GM12878 (cell line): ENCODE results near the gene DPAGT1. TPM values are rescaled to one million over a fixed set of nuclear protein-coding genes. Genes with fewer than 3 reads are reported as not detected.

Experiments
- ATAC-seq: fragments of 200-7000 bp; cut with Tn5 transposase; 3 replicates; pipeline ENCODE4 v1.9.1; 2020; ENCODE audit warnings: mild to moderate bottlenecking, moderate library complexity
- BruUV-seq: library from RNA; stranded (reverse); fragments of 400-500 nt; replicated peaks from 2 replicates; lab custom pipeline; 2021; lab: Mats Ljungman, UMichigan
- CTCF ChIA-PET: fragments of 300-600 bp; sonication (Branson Sonifier 250); formaldehyde crosslinking; extraction: SDS; loops from one replicate; lab custom pipeline; 2021; ENCODE audit warnings: inconsistent platforms; lab: Yijun Ruan, JAX
- POLR2A ChIA-PET: fragments of 350-600 bp; formaldehyde crosslinking; extraction: SDS; loops from one replicate; lab custom pipeline; 2021; ENCODE audit warnings: inconsistent platforms; lab: Charles Lee
- RAD21 ChIA-PET: fragments of 300-600 bp; sonication (Branson Sonifier 250); formaldehyde crosslinking; loops from one replicate; lab custom pipeline; 2023; ENCODE audit warnings: antibody characterized with exemption; ENCODE audit not compliant: unreplicated experiment; lab: Charles Lee
- SMC1A ChIA-PET: fragments of 300-600 bp; sonication (Branson Sonifier 250); formaldehyde crosslinking; loops from one replicate; lab custom pipeline; 2023; ENCODE audit not compliant: unreplicated experiment, uncharacterized antibody; lab: Charles Lee
- DNase-seq: peaks from one replicate; pipeline ENCODE4 v3.0.0-alpha.2; 2011; ENCODE audit warnings: low read depth, low spot score
- FAIRE-seq: peaks from 3 replicates; lab custom pipeline; 2011; peaks lifted over from hg19 to GRCh38; lab: Jason Lieb, UNC
- H2AFZ ChIP-seq: 2 replicates; pipeline ENCODE4 v1.6.0; 2011; ENCODE audit warnings: low read depth, low read length, control low read depth; ENCODE audit not compliant: control insufficient read depth
- H3K27ac ChIP-seq: 2 replicates; pipeline ENCODE4 v1.5.1; 2011; ENCODE audit warnings: control low read depth; ENCODE audit not compliant: control insufficient read depth, insufficient read depth
- H3K27me3 ChIP-seq, 2 experiments: replicated peaks in 1 of 2; 2 replicates each; pipeline versions ENCODE4 v1.6.0 to v1.6.1; 2011; ENCODE audit warnings: low read length in 1 of 2; ENCODE audit not compliant: control insufficient read depth in 2 of 2, insufficient read depth in 2 of 2
- H3K36me3 ChIP-seq, 2 experiments: 2 replicates each; pipeline ENCODE4 v1.5.1; 2011; ENCODE audit warnings: low read length in 1 of 2; ENCODE audit not compliant: control insufficient read depth in 2 of 2, insufficient read depth in 2 of 2
- H3K4me1 ChIP-seq: 2 replicates; pipeline ENCODE4 v1.6.1; 2011; ENCODE audit warnings: mild to moderate bottlenecking, low read length, moderate library complexity, mixed read lengths; ENCODE audit not compliant: control insufficient read depth, insufficient read depth
- H3K4me2 ChIP-seq: 2 replicates; pipeline ENCODE4 v1.6.0; 2011; ENCODE audit warnings: control low read depth; ENCODE audit not compliant: control insufficient read depth, insufficient read depth
- H3K4me3 ChIP-seq: fragments of 200-600 bp; sonication (generic); 2 replicates; pipeline ENCODE4 v1.5.1; 2016
- H3K79me2 ChIP-seq: 2 replicates; pipeline ENCODE4 v1.6.0; 2011; ENCODE audit warnings: low read length; ENCODE audit not compliant: control insufficient read depth, insufficient read depth
- H3K9ac ChIP-seq: 2 replicates; pipeline ENCODE4 v1.8.0; 2011; ENCODE audit warnings: low read length, control low read depth, mixed read lengths; ENCODE audit not compliant: control insufficient read depth, insufficient read depth
- H3K9me3 ChIP-seq: replicated peaks from 3 replicates; pipeline ENCODE4 v1.5.1; 2011; ENCODE audit warnings: mild to moderate bottlenecking, low read length; ENCODE audit not compliant: control insufficient read depth, insufficient read depth
- H4K20me1 ChIP-seq: 2 replicates; pipeline ENCODE4 v1.6.0; 2011; ENCODE audit not compliant: control insufficient read depth, insufficient read depth
- CHD4 ChIP-seq: fragments of 200-600 bp; sonication (generic); IDR thresholded peaks from 2 replicates; pipeline ENCODE4 v1.6.1; 2016; ENCODE audit warnings: mild to moderate bottlenecking
- CTCF ChIP-seq, 3 experiments: IDR thresholded peaks in 2 of 3; conservative IDR thresholded peaks in 1 of 3; 2 replicates each; pipeline ENCODE4 v1.5.1; 2011; ENCODE audit warnings: low read depth in 3 of 3, low read length in 3 of 3, mild to moderate bottlenecking in 3 of 3, control low read depth in 2 of 3, moderate library complexity in 2 of 3, inconsistent platforms in 1 of 3, mixed read lengths in 1 of 3; ENCODE audit not compliant: control insufficient read depth in 2 of 3, insufficient read depth in 1 of 3; ENCODE audit errors: extremely low read depth in 1 of 3
- EED ChIP-seq: sonication (generic); IDR thresholded peaks from 2 replicates; pipeline ENCODE4 v1.6.1; 2016; ENCODE audit warnings: antibody characterized with exemption, low read depth
- NRF1 ChIP-seq: conservative IDR thresholded peaks from 2 replicates; pipeline ENCODE4 v1.6.1; 2011; ENCODE audit warnings: mild to moderate bottlenecking, low read depth, low read length, improper control_type of control experiment
- POLR2A ChIP-seq: IDR thresholded peaks from 2 replicates; pipeline ENCODE4 v1.6.1; 2011; ENCODE audit warnings: low read depth, mild to moderate bottlenecking, low read length
- REST ChIP-seq: IDR thresholded peaks from 2 replicates; pipeline ENCODE4 v1.6.1; 2012; ENCODE audit warnings: mild to moderate bottlenecking, low read depth, low read length
- SP1 ChIP-seq: IDR thresholded peaks from one replicate; pipeline ENCODE4 v1.6.1; 2011; ENCODE audit warnings: low read depth, low read length
- SREBF1 ChIP-seq: IDR thresholded peaks from 2 replicates; pipeline ENCODE4 v1.6.1; 2012; ENCODE audit warnings: mild to moderate bottlenecking, low read length
- USF2 ChIP-seq: IDR thresholded peaks from 2 replicates; pipeline ENCODE4 v1.6.1; 2011; ENCODE audit warnings: low read depth, low read length, improper control_type of control experiment, borderline replicate concordance
- YY1 ChIP-seq: IDR thresholded peaks from 2 replicates; pipeline ENCODE4 v1.6.1; 2011; ENCODE audit warnings: low read depth, mild to moderate bottlenecking, low read length
- WGBS: methylation state at CpG from one replicate; pipeline ENCODE4 v1.1.6; 2016; ENCODE audit warnings: low lambda C conversion rate; ENCODE audit not compliant: insufficient replicate concordance, insufficient coverage; ENCODE audit errors: missing lambda C conversion rate; 5-methylcytosine and 5-hydroxymethylcytosine counted together
- in situ Hi-C: fragments of 300-500 bp; cut with MboI; formaldehyde crosslinking; loops from 9 replicates; pipeline ENCODE4 v1.14.3; 2018; ENCODE audit warnings: mixed read lengths
- intact Hi-C: fragments of 100-400 bp; cut with micrococcal nuclease; formaldehyde crosslinking; loops from one replicate; pipeline ENCODE4 v1.14.2; 2022; ENCODE audit not compliant: unreplicated experiment
- polyA plus RNA-seq, 11 experiments: library from polyadenylated mRNA; depleted of rRNA in 4 of 11; unstranded in 6 of 11; stranded (reverse) in 5 of 11; fragments of >200 nt; fragmentation: Nextera tagmentation in 4 of 11; fragmentation: Illumina TruSeq in 1 of 11; extraction: Ambion mirVana in 4 of 11; extraction: Trizol in 1 of 11; gene quantifications; 1 replicate in 1 of 11; 2 replicates in 10 of 11; pipeline versions ENCODE4 v1.2.1 to v1.2.3, GENCODE V29; 2011 to 2016; ENCODE audit warnings: inconsistent platforms in 2 of 11, missing spikeins in 2 of 11, low read depth in 1 of 11
- total RNA-seq, 4 experiments: library from RNA; depleted of rRNA in 3 of 4; stranded (reverse); fragments of >200 nt in 3 of 4; fragmentation: Illumina TruSeq in 1 of 4; extraction: Trizol in 1 of 4; gene quantifications; 2 replicates each; pipeline versions ENCODE4 v1.2.1 to v1.2.3, GENCODE V29; 2013 to 2021

Gene DPAGT1
- total and polyA plus RNA-seq, 10 of the 15 experiments (the other 5 are each of a cell fraction or from before 2014, with no cell fraction given) = 20.5 to 95.6 (median 54.3) TPM

- no peak overlapping the region for H3K4me2 ChIP-seq
- no peak overlapping the region for H3K27ac ChIP-seq
- intact Hi-C loops = no loop called here
- ChIA-PET POLR2A (interaction anchor here (0.5 to 1.5 kb wide), 3 partner anchors 9 to 118 kb away, joined by 3 to 5 read pairs (median 4); partner anchors contain the start of gene VPS11), SMC1A (interaction anchor here (0.8 to 0.9 kb wide), 3 partner anchors 16 to 105 kb away, joined by 3 to 4 read pairs (median 3); partner anchors contain the start of genes C2CD2L and TRAPPC4), CTCF (interaction anchor here (1.0 to 2.8 kb wide), 4 partner anchors 8 to 232 kb away, joined by 3 to 13 read pairs (median 3); no protein-coding TSS in a partner anchor), RAD21 (no interaction called here)
- no peak for ATAC-seq
- peaks cover 35% of the 10 kb centered on the region for H3K79me2 ChIP-seq
- DNase-seq = no peak
- peaks cover 8 to 9% of the 10 kb centered on the region in 2 experiments for H3K36me3 ChIP-seq
- no peak overlapping the region for H3K4me3 ChIP-seq
- H3K4me1 ChIP-seq = peaks cover 17% of the 10 kb centered on the region
- in situ Hi-C loops = no loop called here
- no peak overlapping the region for H2AFZ ChIP-seq
- TF ChIP-seq EED = no peak
- TF ChIP-seq POLR2A = peak; percentile 36; the same call in 1 of the 2 replicates
- TF ChIP-seq YY1 = no peak
- TF ChIP-seq USF2 = no peak
- TF ChIP-seq SREBF1 = no peak
- TF ChIP-seq CHD4 = no peak
- no peaks in the 10 kb centered on the region for H3K27me3 ChIP-seq
- 96% methylated on average over 9 of the region's 9 CpGs for WGBS
- BruUV-seq = no TSS peak
- H3K9me3 ChIP-seq = no peaks in the 10 kb centered on the region
- no peak for FAIRE-seq
- H4K20me1 ChIP-seq = no peaks in the 10 kb centered on the region
- H3K9ac ChIP-seq = no peak overlapping the region
These were observed 10.5 kb downstream of the DPAGT1 start for GRCh38 chr11:119091178-119091577.

DNA sequence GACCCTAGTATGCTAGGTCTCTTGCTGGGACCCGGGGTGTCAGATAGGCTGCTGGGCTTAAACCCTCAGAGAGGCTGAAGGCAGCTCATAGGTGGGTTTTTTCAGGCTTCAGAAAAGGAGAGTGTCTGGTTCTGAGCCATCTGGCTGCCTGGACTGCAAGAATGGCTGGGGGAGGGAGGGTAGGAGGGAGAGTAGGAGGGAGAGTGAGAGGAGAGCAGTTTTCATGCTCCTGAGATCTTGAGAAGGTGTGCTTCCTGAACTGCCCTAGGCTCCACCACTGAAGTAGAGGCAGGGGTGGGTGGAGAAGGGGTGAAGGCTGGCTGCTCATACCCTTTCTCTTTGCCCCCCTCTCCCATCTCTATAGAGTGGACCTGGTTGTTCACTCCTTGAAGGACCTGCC is 12.3 kb downstream of the DPAGT1 start:
- Histone ChIP-seq H2AFZ (no peak overlapping the region), H3K36me3 (peaks cover 8 to 9% of the 10 kb centered on the region in 2 experiments), H3K4me1 (peaks cover 21% of the 10 kb centered on the region), H3K79me2 (peaks cover 35% of the 10 kb centered on the region), H3K27me3 (no peaks in the 10 kb centered on the region), H3K9ac (no peak overlapping the region), H3K9me3 (no peaks in the 10 kb centered on the region), H3K4me3 (no peak overlapping the region), H4K20me1 (no peaks in the 10 kb centered on the region), H3K4me2 (no peak overlapping the region), H3K27ac (no peak overlapping the region)
- ATAC-seq (no peak), FAIRE-seq (no peak), DNase-seq (no peak)
- intact Hi-C loops = no loop called here
- RAD21 ChIA-PET = no interaction called here
- WGBS = 100% methylated on average over 1 of the region's 1 CpG
- in situ Hi-C loops = no loop called here
- SMC1A ChIA-PET = interaction anchor here (0.7 kb wide), 2 partner anchors 14 to 59 kb away, joined by 3 read pairs; no protein-coding TSS in a partner anchor
- CTCF ChIA-PET = interaction anchor here (1.4 kb wide), 1 partner anchor 32 kb away, joined by 3 read pairs; the partner anchor contains the start of gene HINFP
- no TSS peak for BruUV-seq
- POLR2A ChIA-PET = no interaction called here
- TF ChIP-seq NRF1 (no peak), SP1 (no peak), CTCF (IDR thresholded peaks at IDR 0.05 in 2 of 3, conservative IDR thresholded peaks at IDR 0.05 in 1 of 3; ENCODE audit: control insufficient read depth in 2 of 3, extremely low read depth in 1 of 3, insufficient read depth in 1 of 3, low read depth in 3 of 3, low read length in 3 of 3) (no peak), REST (no peak)
